ENCODE results near the gene EFCAB10.
A peak's percentile ranks its signal among the peaks of the same experiment; 100 is the strongest.
"Not testable (repeated sequence)": the region's sequence is repeated elsewhere in the genome, so short reads cannot be mapped to it uniquely, and the experiment has no call there.

EFCAB10 gene

GRCh38 chr7:105530126-105530525, 51.2 kb downstream of the EFCAB10 start:
- DNase-seq = no peak

DNA sequence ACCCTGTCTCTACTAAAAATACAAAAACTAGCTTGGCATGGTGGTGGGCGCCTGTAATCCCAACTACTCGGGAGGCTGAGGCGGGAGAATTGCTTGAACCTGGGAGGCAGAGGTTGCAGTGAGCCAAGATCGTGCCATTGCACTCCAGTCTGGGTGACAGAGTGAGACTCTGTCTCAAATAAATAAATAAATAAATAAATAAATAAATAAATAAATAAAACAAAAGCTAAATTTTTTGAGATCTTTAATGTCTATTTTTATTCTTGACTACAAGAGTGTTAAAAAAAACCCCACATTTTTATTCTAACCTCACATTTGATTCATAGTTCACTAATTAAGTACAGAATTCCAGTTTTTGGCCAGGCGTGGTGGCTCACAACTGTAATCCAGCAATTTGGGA, 53.6 kb downstream of the EFCAB10 start:
- not testable (repeated sequence) for DNase-seq

GRCh38 chr7:105524840-105525239, 56.5 kb downstream of the EFCAB10 start:
- DNase-seq = no peak

GRCh38 chr7:105524423-105524822, 56.9 kb downstream of the EFCAB10 start:
- not testable (repeated sequence) for DNase-seq

- peak; percentile 93 for DNase-seq
Observed at GRCh38 chr7:105521717-105522463, 59.4 kb downstream of the EFCAB10 start, which contains the start of gene PUS7. Gene PUS7, minus strand, starts transcription at chr7:105522271. Its CDS starts 13,759 bp downstream, at chr7:105508512.

- DNase-seq = no peak
Observed at GRCh38 chr7:105521027-105521716, 60.1 kb downstream of the EFCAB10 start.

DNA sequence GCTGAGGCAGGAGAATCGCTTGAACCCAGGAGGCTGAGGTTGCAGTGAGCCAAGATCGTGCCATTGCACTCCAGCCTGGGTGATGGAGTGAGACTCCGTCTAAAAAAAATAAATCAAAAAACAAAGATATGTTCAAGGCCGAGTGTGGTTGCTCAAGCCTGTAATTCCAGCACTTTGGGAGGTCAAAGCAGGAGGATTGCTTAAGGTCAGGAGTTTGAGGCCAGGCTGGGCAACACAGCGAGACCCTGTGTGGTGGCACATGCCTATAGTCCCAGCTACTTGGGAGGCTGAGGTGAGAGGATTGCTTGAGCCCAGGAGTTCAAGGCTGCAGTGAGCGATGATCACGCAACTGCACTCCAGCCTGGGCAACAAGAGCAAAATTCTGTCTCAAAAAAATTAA, 60.7 kb downstream of the EFCAB10 start:
- not testable (repeated sequence) for DNase-seq

GRCh38 chr7:105519353-105519752, 61.9 kb downstream of the EFCAB10 start:
- no peak for DNase-seq

- DNase-seq = not testable (repeated sequence)
Observed at GRCh38 chr7:105515610-105516009, 65.7 kb downstream of the EFCAB10 start.

Measured in right forelimb (tissue), 1 donor.